HCT116 (cell line): ENCODE results near the gene CSNK1D. TPM values are rescaled to one million over a fixed set of nuclear protein-coding genes. Genes with fewer than 3 reads are reported as not detected.

Source experiments
- ATAC-seq: fragments of 200-7000 bp; cut with Tn5 transposase; 2 replicates; pipeline ENCODE4 v1.9.1; 2020; ENCODE audit warnings: mild to moderate bottlenecking, moderate library complexity
- BruUV-seq: library from RNA; stranded (reverse); fragments of 400-500 nt; replicated peaks from 2 replicates; lab custom pipeline; 2021; lab: Mats Ljungman, UMichigan
- CTCF ChIA-PET: fragments of 300-600 bp; sonication (Branson Sonifier 250); formaldehyde crosslinking; loops from one replicate; lab custom pipeline; 2021; ENCODE audit warnings: antibody characterized with exemption; lab: Charles Lee
- POLR2A ChIA-PET: fragments of 300-600, 350-600 bp; sonication (Branson Sonifier 250); formaldehyde crosslinking; loops from one replicate; lab custom pipeline; 2021; ENCODE audit warnings: antibody characterized with exemption; lab: Charles Lee
- RAD21 ChIA-PET, 2 experiments: fragments of 300-600 bp; sonication (Branson Sonifier 250); formaldehyde crosslinking; loops; one replicate each; lab custom pipeline; 2023; ENCODE audit warnings: low total read pairs in 2 of 2; ENCODE audit not compliant: uncharacterized antibody in 2 of 2, unreplicated experiment in 2 of 2, low non-redundant PET in 1 of 2; lab: Charles Lee
- DNase-seq: peaks from one replicate; pipeline ENCODE4 v3.0.0-alpha.2; 2010; ENCODE audit warnings: low read depth, low spot score
- H2AFZ ChIP-seq: fragments of 200-600 bp; shearing (Covaris generic), sonication (generic); 2 replicates; pipeline ENCODE4 v1.6.1; 2017; ENCODE audit warnings: low read depth, mixed run types, mixed read lengths, antibody characterized with exemption, low read length; ENCODE audit not compliant: poor library complexity, severe bottlenecking
- H3K27ac ChIP-seq: 2 replicates; pipeline ENCODE4 v1.5.1; 2012; ENCODE audit warnings: low read depth, low read length
- H3K27me3 ChIP-seq: fragments of 200-600 bp; sonication (generic); 2 replicates; pipeline ENCODE4 v1.6.1; 2016; ENCODE audit warnings: mixed run types, low read length, mixed read lengths; ENCODE audit not compliant: insufficient read depth
- H3K36me3 ChIP-seq, 2 experiments: fragments of 200-500 bp in 1 of 2; fragments of 200-600 bp in 1 of 2; sonication (Bioruptor generic) in 1 of 2; sonication (generic) in 1 of 2; 2 replicates each; pipeline versions ENCODE4 v1.5.1 to v1.6.1; 2014 to 2016; ENCODE audit warnings: low read length in 2 of 2, inconsistent platforms in 1 of 2, mixed read lengths in 1 of 2, mixed run types in 1 of 2; ENCODE audit not compliant: insufficient read depth in 2 of 2, control insufficient read depth in 1 of 2
- H3K4me1 ChIP-seq, 2 experiments: fragments of 200-600 bp in 1 of 2; sonication (generic) in 1 of 2; 2 replicates each; pipeline versions ENCODE4 v1.5.1 to v1.6.1; 2012 to 2017; ENCODE audit warnings: low read length in 2 of 2, inconsistent platforms in 1 of 2, mild to moderate bottlenecking in 1 of 2, mixed read lengths in 1 of 2, mixed run types in 1 of 2, moderate library complexity in 1 of 2; ENCODE audit not compliant: insufficient read depth in 2 of 2, control insufficient read depth in 1 of 2
- H3K4me2 ChIP-seq: fragments of 200-600 bp; sonication (generic); 2 replicates; pipeline ENCODE4 v1.6.1; 2017; ENCODE audit warnings: mixed run types, low read length, mixed read lengths
- H3K4me3 ChIP-seq, 2 experiments: fragments of 200-600 bp in 1 of 2; sonication (generic) in 1 of 2; replicated peaks in 1 of 2; 2 replicates each; pipeline ENCODE4 v1.5.1; 2011 to 2016; ENCODE audit warnings: low read length in 2 of 2, control low read depth in 1 of 2, low read depth in 1 of 2, mild to moderate bottlenecking in 1 of 2, mixed read lengths in 1 of 2, mixed run types in 1 of 2
- H3K79me2 ChIP-seq: fragments of 200-600 bp; sonication (generic); 2 replicates; pipeline ENCODE4 v1.6.1; 2017; ENCODE audit warnings: mild to moderate bottlenecking, mixed run types, low read length, moderate library complexity, mixed read lengths; ENCODE audit not compliant: insufficient read depth
- H3K9ac ChIP-seq: fragments of 200-600 bp; sonication (generic); 2 replicates; pipeline ENCODE4 v1.6.1; 2016; ENCODE audit warnings: low read length, mixed read lengths
- H3K9me2 ChIP-seq: fragments of 200-600 bp; sonication (generic), shearing (Covaris generic); 2 replicates; pipeline ENCODE4 v1.6.1; 2017; ENCODE audit warnings: mixed run types, mild to moderate bottlenecking, moderate library complexity; ENCODE audit not compliant: insufficient read depth
- H3K9me3 ChIP-seq, 2 experiments: fragments of 200-500 bp in 1 of 2; fragments of 200-600 bp in 1 of 2; sonication (Bioruptor generic) in 1 of 2; sonication (generic) in 1 of 2; 2 replicates each; pipeline ENCODE4 v1.6.1; 2014 to 2017; ENCODE audit warnings: low read length in 2 of 2, mixed read lengths in 2 of 2, inconsistent platforms in 1 of 2, low read depth in 1 of 2, mild to moderate bottlenecking in 1 of 2, mixed run types in 1 of 2, moderate library complexity in 1 of 2; ENCODE audit not compliant: control insufficient read depth in 1 of 2, insufficient read depth in 1 of 2
- H4K20me1 ChIP-seq: fragments of 200-600 bp; sonication (generic), shearing (Covaris generic); 2 replicates; pipeline ENCODE4 v1.6.1; 2017; ENCODE audit warnings: mixed run types, mild to moderate bottlenecking, moderate library complexity; ENCODE audit not compliant: insufficient read depth
- ELF1 ChIP-seq: IDR thresholded peaks from 2 replicates; pipeline ENCODE4 v1.6.1; 2012; ENCODE audit warnings: low read depth, borderline replicate concordance
- EZH2phosphoT487 ChIP-seq: fragments of 200-600 bp; IDR thresholded peaks from 2 replicates; pipeline ENCODE4 v1.6.1; 2018; ENCODE audit warnings: antibody characterized with exemption, borderline replicate concordance
- TCF7L2 ChIP-seq: IDR thresholded peaks from 2 replicates; pipeline ENCODE4 v1.7.0; 2011; ENCODE audit warnings: borderline replicate concordance, inconsistent platforms; ENCODE audit not compliant: insufficient read depth, insufficient read length; ENCODE audit errors: extremely low read depth
- YY1 ChIP-seq: IDR thresholded peaks from 2 replicates; pipeline ENCODE4 v1.6.1; 2011; ENCODE audit warnings: low read length, low read depth, moderate library complexity, mild to moderate bottlenecking; ENCODE audit not compliant: insufficient replicate concordance; ENCODE audit errors: extremely low read depth
- intact Hi-C: fragments of 100-400 bp; cut with micrococcal nuclease; formaldehyde crosslinking; loops from 2 replicates; pipeline ENCODE4 v1.10.0; 2022
- total RNA-seq: library from RNA; stranded (reverse); gene quantifications from one replicate; pipeline ENCODE4 v1.2.1, GENCODE V29; 2021; ENCODE audit not compliant: unreplicated experiment
- TF ChIP-seq, protein P1 (sequence below): IDR thresholded peaks from 2 replicates; pipeline ENCODE4 v1.6.1; 2012

Gene CSNK1D
- total RNA-seq, 1 experiment from 2014 or later, result 176 TPM

DNA sequence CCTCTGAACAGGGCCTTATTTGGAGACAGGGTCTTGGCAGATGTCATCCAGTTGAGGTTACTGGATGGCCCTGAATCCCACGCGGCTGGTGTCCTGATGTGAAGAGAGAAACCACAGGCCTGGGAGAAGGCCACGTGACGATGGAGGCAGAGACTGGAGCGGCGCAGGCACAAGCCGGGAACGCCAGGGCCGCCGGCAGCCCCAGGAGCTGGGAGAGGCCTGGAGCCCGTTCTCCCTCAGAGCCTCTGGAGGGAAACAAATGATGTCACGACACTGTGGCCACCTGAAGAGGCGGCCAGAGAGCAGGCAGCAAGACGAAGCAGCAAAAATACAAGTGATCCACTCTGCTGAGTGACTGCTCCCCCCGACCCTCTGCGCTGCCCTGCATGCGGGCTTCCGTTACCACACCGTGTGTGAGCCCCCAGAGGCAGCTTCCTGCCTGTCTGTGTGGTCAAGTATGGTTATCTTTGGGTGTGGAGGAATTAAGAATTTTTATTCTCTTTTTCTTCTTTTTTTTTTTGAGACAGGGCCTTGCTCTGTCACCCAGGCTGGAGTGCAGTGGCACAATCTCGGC is 32.3 kb upstream of the CSNK1D start:
- Histone ChIP-seq H3K9me2 (no peaks in the 10 kb centered on the region), H3K9ac (no peak overlapping the region), H4K20me1 (no peaks in the 10 kb centered on the region), H3K27ac (no peak overlapping the region), H3K36me3 (no peaks in the 10 kb centered on the region), H3K4me2 (no peak overlapping the region), H3K79me2 (no peaks in the 10 kb centered on the region), H3K4me1 (peaks cover 5 to 31% of the 10 kb centered on the region in 2 experiments; a peak in 3 of 4 replicates), H2AFZ (no peak overlapping the region), H3K4me3 (no peak overlapping the region), H3K27me3 (peaks cover 17% of the 10 kb centered on the region; the same call in 1 of the 2 replicates), H3K9me3 (no peaks in the 10 kb centered on the region)
- intact Hi-C loops, result no loop called here
- no peak for DNase-seq
- ChIA-PET RAD21 (no interaction called here), CTCF (no interaction called here), POLR2A (interaction anchor here (1.0 to 1.8 kb wide), 3 partner anchors 9 to 13 kb away, joined by 3 to 8 read pairs (median 4); no protein-coding TSS in a partner anchor)
- TF ChIP-seq YY1 (no peak), TCF7L2 (no peak), EZH2phosphoT487 (no peak)
- TF ChIP-seq, protein P1, sequence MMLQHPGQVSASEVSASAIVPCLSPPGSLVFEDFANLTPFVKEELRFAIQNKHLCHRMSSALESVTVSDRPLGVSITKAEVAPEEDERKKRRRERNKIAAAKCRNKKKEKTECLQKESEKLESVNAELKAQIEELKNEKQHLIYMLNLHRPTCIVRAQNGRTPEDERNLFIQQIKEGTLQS, result no peak
- ATAC-seq, result no peak
- BruUV-seq, result no TSS peak

DNA sequence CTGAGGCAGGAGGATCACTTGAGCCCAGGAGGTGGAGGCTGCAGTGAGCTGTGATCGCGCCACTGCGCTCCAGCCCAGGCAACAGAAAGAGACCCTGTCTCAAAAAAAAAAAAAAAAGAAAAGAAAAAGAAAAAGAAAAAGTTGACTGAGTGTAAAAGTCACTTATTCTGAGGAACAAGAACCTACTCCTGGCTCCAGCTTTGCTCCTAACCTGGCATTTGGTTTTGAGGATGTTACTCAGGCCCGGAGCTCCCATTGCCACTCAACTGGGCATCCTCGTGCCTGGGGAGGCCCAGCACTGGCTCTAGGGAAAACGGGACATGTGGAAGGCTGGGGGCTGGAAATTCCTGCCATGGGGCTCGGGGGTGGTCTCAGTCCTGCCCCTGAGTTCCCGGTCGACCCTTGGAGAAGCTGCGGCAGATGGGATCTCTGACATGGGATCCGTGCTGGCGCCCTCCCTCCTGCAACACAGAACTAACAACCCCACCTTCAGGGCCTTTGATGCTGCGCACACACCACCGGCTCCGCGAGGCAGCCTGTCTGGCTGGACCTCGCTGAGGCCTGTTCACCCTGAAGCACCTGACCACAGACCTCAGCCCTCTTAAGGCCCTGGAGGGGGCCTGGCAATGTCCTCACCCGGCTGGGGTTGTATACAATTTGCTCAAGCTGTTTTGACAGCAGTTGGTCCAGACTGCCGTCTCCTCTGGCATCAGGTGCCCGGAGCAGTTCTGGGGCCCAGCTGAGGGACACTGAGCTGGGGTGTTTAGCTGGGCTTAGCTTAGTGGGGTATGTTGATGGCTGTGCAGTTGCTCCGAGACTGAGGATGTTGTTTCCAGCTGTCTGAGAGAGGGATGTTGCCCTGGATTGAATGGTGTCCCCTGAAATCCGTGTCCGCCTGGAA is 31.6 kb upstream of the CSNK1D start:
- Histone ChIP-seq H3K4me2 (no peak overlapping the region), H3K27ac (no peak overlapping the region), H3K4me3 (no peak overlapping the region), H4K20me1 (no peaks in the 10 kb centered on the region), H3K9me3 (no peaks in the 10 kb centered on the region), H3K4me1 (peaks cover 5 to 34% of the 10 kb centered on the region in 2 experiments; a peak in 3 of 4 replicates), H3K9me2 (no peaks in the 10 kb centered on the region), H2AFZ (no peak overlapping the region), H3K79me2 (no peaks in the 10 kb centered on the region), H3K9ac (no peak overlapping the region), H3K27me3 (peaks cover 13% of the 10 kb centered on the region; the same call in 1 of the 2 replicates), H3K36me3 (no peaks in the 10 kb centered on the region)
- peak; percentile 29 for TF ChIP-seq TCF7L2
- TF ChIP-seq ELF1, result no peak
- ATAC-seq (no peak), DNase-seq (no peak)
- CTCF ChIA-PET, result no interaction called here
- RAD21 ChIA-PET, result no interaction called here
- POLR2A ChIA-PET, result interaction anchor here (1.2 kb wide), 1 partner anchor 12 kb away, joined by 4 read pairs; no protein-coding TSS in a partner anchor
- BruUV-seq, result no TSS peak
- intact Hi-C loops, result no loop called here
